ENCODE measurements around the gene ARHGAP42. TPM values are rescaled to one million over a fixed set of nuclear protein-coding genes. Genes with fewer than 3 reads are reported as not detected.

Gene ARHGAP42
- total and polyA plus RNA-seq, 2 of the 4 experiments (the other 2 are of a cell fraction), result 2.9 to 7.3 TPM

DNA sequence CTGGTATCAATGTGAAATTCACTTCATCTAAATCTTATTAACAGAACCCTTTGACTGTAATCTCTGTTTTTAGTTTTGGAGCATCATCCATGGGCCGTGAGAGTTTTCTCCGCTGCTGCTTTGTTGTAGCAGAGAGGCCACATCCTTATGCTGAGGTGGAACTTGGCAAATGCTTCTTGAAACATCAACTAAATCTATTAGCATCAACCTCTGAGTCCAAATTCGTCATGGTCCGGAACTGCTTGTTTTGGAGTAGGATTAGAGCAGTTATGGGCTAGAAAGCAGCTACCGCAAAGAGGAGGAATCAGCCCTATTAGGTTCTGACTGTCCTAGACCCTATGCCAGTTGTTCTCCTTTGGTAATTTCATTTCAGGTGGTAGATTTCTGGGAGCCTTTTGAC, 324.8 kb downstream of the ARHGAP42 start:
- no peak overlapping the region for H2BK120ac ChIP-seq (ENCODE audit: low read depth, low read length)
- H3K27ac ChIP-seq (ENCODE audit: insufficient read depth, low read length), result no peak overlapping the region
- no peaks in the 10 kb centered on the region for H3K79me1 ChIP-seq (ENCODE audit: low read depth in 1 of 2, low read length in 2 of 2)
- dilution Hi-C loops (cut with HindIII; ENCODE audit: low sequenced_read_pairs, unreplicated experiment), result no loop called here
- H4K8ac ChIP-seq (ENCODE audit: low read depth in 2 of 2, low read length in 2 of 2), result no peak overlapping the region
- H4K20me1 ChIP-seq (ENCODE audit: insufficient read depth, low read length), result no peaks in the 10 kb centered on the region
- no peak overlapping the region for H2BK5ac ChIP-seq (ENCODE audit: low read depth, low read length, poor library complexity, severe bottlenecking)
- no peak overlapping the region for H4K91ac ChIP-seq (ENCODE audit: insufficient read depth, low read depth, low read length)
- no peak overlapping the region for H2AFZ ChIP-seq (replicated peaks; ENCODE audit: low read length, poor library complexity)
- H3K23ac ChIP-seq (ENCODE audit: low read depth, low read length), result no peak overlapping the region
- H3K56ac ChIP-seq (ENCODE audit: extremely low read depth, insufficient read depth, low read length), result no peak overlapping the region
- no peaks in the 10 kb centered on the region for H3K36me3 ChIP-seq (ENCODE audit: control insufficient read depth, insufficient read depth, low read length)
- no peak for DNase-seq
- intact Hi-C loops (cut with micrococcal nuclease), result no loop called here
- no peak overlapping the region for H2BK20ac ChIP-seq (ENCODE audit: low read depth, low read length)
- no peak overlapping the region for H3K14ac ChIP-seq (replicated peaks; ENCODE audit: low read depth, low read length)
- no peaks in the 10 kb centered on the region for H3K27me3 ChIP-seq (ENCODE audit: control insufficient read depth, insufficient read depth, low read length)
- no peaks in the 10 kb centered on the region for H3K9me3 ChIP-seq (ENCODE audit: control insufficient read depth, insufficient read depth, low read length)
- TF ChIP-seq CHD1 (IDR thresholded peaks at IDR 0.05; ENCODE audit: low read depth, low read length) (no peak), POLR2A (IDR thresholded peaks at IDR 0.05; ENCODE audit: low read depth, low read length) (no peak), RAD21 (IDR thresholded peaks at IDR 0.05; ENCODE audit: low read length) (no peak), NFE2L2 (IDR thresholded peaks at IDR 0.05; ENCODE audit: low read depth, low read length) (no peak), CTCF (conservative IDR thresholded peaks at IDR 0.05; ENCODE audit: low read depth, low read length) (no peak), CEBPB (IDR thresholded peaks at IDR 0.05; ENCODE audit: low read depth, low read length) (no peak), BHLHE40 (IDR thresholded peaks at IDR 0.05; ENCODE audit: low read depth, low read length) (no peak), SMC3 (IDR thresholded peaks at IDR 0.05; ENCODE audit: low read depth, low read length) (no peak), RFX5 (IDR thresholded peaks at IDR 0.05; ENCODE audit: low read depth, low read length) (no peak), MAFK (IDR thresholded peaks at IDR 0.05; ENCODE audit: low read depth, low read length) (no peak), RCOR1 (IDR thresholded peaks at IDR 0.05; ENCODE audit: insufficient replicate concordance, low read length) (no peak)
- TF ChIP-seq, protein P1, sequence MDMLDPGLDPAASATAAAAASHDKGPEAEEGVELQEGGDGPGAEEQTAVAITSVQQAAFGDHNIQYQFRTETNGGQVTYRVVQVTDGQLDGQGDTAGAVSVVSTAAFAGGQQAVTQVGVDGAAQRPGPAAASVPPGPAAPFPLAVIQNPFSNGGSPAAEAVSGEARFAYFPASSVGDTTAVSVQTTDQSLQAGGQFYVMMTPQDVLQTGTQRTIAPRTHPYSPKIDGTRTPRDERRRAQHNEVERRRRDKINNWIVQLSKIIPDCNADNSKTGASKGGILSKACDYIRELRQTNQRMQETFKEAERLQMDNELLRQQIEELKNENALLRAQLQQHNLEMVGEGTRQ (IDR thresholded peaks at IDR 0.05; ENCODE audit: low read depth, low read length), result no peak
- no peak overlapping the region for H2AK5ac ChIP-seq (ENCODE audit: low read depth, low read length)
- H2AK9ac ChIP-seq (replicated peaks; ENCODE audit: low read depth, low read length, poor library complexity), result no peak overlapping the region
- H2BK15ac ChIP-seq (ENCODE audit: low read depth, low read length), result no peak overlapping the region
- ChIA-PET CTCF (no interaction called here), POLR2A (ENCODE audit: unreplicated experiment) (no interaction called here)
- H3K9ac ChIP-seq (ENCODE audit: low read depth, low read length), result no peak overlapping the region
- no peak overlapping the region for H3K4me2 ChIP-seq (ENCODE audit: low read depth, low read length)
- no peak overlapping the region for H3K4ac ChIP-seq (ENCODE audit: low read depth, low read length)
- H4K5ac ChIP-seq (ENCODE audit: low read depth, low read length), result no peak overlapping the region
- no peak for ATAC-seq (ENCODE audit: low read depth)
- in situ Hi-C loops (cut with MboI; ENCODE audit: low sequenced_read_pairs), result no loop called here
- no peaks in the 10 kb centered on the region for H3K4me1 ChIP-seq (ENCODE audit: control insufficient read depth, insufficient read depth, low read length)
- no CpG with 5 or more reads among the region's 5 CpGs for WGBS, 2 experiments (ENCODE audit: extremely low coverage in 2 of 2, insufficient read length in 1 of 2)
- H3K9me1 ChIP-seq (ENCODE audit: insufficient read depth, low read length), result no peaks in the 10 kb centered on the region
- H3K4me3 ChIP-seq (ENCODE audit: insufficient read depth, low read depth, low read length), result no peak overlapping the region
- no peak overlapping the region for H3K18ac ChIP-seq (ENCODE audit: low read depth, low read length)
- no TSS peak for BruUV-seq (replicated peaks)

Data from IMR-90 (cell line).